Endothelial cell (in vitro differentiated cells): Measurements from ENCODE around the gene GSTM1. TPM values are rescaled to one million over a fixed set of nuclear protein-coding genes. Genes with fewer than 3 reads are reported as not detected.

ENCODE experiments used
- DNase-seq: peaks from one replicate; pipeline ENCODE4 v3.0.0; 2021; ENCODE audit warnings: low spot score
- H3K27ac Mint-ChIP-seq: one replicate; pipeline ENCODE4 v1.8.0; 2021; ENCODE audit warnings: mixed read lengths, inconsistent platforms; ENCODE audit not compliant: unreplicated experiment
- H3K27me3 Mint-ChIP-seq: one replicate; pipeline ENCODE4 v1.8.0; 2021; ENCODE audit warnings: mild to moderate bottlenecking, moderate library complexity, mixed read lengths, inconsistent platforms; ENCODE audit not compliant: unreplicated experiment
- H3K36me3 Mint-ChIP-seq: one replicate; pipeline ENCODE4 v1.8.0; 2021; ENCODE audit warnings: mild to moderate bottlenecking, low read depth, mixed read lengths, inconsistent platforms; ENCODE audit not compliant: unreplicated experiment
- H3K4me1 Mint-ChIP-seq: one replicate; pipeline ENCODE4 v1.8.0; 2021; ENCODE audit warnings: mild to moderate bottlenecking, mixed read lengths, inconsistent platforms; ENCODE audit not compliant: unreplicated experiment
- H3K4me3 Mint-ChIP-seq: one replicate; pipeline ENCODE4 v1.8.0; 2021; ENCODE audit warnings: mild to moderate bottlenecking, mixed read lengths, inconsistent platforms; ENCODE audit not compliant: unreplicated experiment
- H3K9me3 Mint-ChIP-seq: one replicate; pipeline ENCODE4 v1.8.0; 2021; ENCODE audit warnings: mixed read lengths, inconsistent platforms; ENCODE audit not compliant: unreplicated experiment
- total RNA-seq: library from RNA; stranded (reverse); fragmentation: NEBNext Ultra II Directional; extraction: Animal tissue kit (Norgen Biotek cat#: 25700); gene quantifications from one replicate; pipeline ENCODE4 v1.2.1, GENCODE V29; 2021; ENCODE audit not compliant: unreplicated experiment
- TF ChIP-seq, protein P1 (sequence below): fragments of 200-600 bp; sonication (generic); IDR thresholded peaks from one replicate; pipeline ENCODE4 v1.5.0; 2021; ENCODE audit warnings: antibody characterized with exemption; ENCODE audit not compliant: unreplicated experiment

The GSTM1 gene
- total RNA-seq, 1 donor from 2014 or later: not detected

DNA sequence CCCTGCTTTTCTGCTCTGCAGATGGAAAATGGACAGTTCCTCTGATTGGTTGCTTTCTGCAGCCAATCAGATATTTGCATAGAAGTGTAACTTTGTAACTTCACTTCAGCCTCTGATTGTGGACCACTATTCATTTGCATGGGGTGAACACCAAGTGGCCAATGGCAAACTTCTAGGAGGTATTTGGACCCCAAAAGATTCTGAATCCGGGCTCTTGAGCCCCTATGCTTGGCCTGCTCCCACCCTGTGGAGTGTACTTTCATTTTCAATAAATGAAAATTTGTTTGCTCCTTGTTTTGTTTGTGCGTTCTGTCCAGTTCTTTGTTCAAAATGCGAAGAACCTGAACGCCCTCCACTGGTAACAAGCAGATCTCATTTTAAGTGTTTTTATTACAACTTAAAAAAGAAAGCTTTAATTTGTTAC, 38.1 kb upstream of the GSTM1 start:
- TF ChIP-seq, protein P1, sequence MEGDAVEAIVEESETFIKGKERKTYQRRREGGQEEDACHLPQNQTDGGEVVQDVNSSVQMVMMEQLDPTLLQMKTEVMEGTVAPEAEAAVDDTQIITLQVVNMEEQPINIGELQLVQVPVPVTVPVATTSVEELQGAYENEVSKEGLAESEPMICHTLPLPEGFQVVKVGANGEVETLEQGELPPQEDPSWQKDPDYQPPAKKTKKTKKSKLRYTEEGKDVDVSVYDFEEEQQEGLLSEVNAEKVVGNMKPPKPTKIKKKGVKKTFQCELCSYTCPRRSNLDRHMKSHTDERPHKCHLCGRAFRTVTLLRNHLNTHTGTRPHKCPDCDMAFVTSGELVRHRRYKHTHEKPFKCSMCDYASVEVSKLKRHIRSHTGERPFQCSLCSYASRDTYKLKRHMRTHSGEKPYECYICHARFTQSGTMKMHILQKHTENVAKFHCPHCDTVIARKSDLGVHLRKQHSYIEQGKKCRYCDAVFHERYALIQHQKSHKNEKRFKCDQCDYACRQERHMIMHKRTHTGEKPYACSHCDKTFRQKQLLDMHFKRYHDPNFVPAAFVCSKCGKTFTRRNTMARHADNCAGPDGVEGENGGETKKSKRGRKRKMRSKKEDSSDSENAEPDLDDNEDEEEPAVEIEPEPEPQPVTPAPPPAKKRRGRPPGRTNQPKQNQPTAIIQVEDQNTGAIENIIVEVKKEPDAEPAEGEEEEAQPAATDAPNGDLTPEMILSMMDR: no peak
- Mint-ChIP-seq H3K4me1 (peaks cover 4% of the 10 kb centered on the region), H3K4me3 (no peak overlapping the region), H3K9me3 (no peaks in the 10 kb centered on the region), H3K36me3 (no peaks in the 10 kb centered on the region), H3K27me3 (no peaks in the 10 kb centered on the region), H3K27ac (no peak overlapping the region)
- DNase-seq: no peak

DNA sequence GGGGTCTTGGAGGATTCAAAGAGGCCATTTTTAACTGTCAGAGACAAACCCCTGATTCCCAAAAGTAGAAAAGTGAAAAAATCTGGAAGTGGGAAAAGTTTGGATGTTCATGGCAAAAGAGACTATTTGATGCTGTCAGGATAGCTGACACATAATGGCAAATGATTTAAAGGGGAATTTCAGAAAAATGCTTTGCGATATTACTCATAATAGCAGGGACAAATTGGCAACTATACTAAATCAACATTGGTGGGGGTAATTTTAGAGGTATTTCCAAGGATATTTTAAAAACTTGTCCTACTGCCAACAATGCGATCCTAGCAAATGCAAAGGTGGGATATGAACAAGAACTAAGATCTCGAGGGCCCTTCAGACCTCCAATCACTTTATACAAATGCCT, 37.0 kb upstream of the GSTM1 start:
- no peaks in the 10 kb centered on the region for H3K36me3 Mint-ChIP-seq

DNA sequence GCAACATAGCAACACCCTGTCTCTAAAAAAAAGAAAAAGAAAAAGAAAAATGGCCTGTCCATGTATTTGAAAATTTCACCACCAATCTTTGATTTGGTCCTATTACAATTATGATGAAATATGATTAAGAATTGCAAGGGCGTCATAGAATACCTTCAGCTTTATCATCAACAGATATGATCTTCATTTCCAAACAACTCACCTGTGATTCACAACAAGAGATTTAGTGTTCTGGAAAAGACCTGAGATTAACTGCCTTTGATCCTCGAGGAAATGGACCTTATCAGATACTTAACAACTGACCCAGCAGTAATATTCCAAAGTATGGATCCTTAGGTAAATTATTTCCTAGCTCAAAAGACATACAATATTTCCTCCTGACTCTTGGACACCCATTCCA, 35.2 kb upstream of the GSTM1 start:
- Mint-ChIP-seq H3K4me3 (no peak overlapping the region), H3K36me3 (no peaks in the 10 kb centered on the region), H3K4me1 (peaks cover 9% of the 10 kb centered on the region), H3K27ac (no peak overlapping the region), H3K27me3 (no peaks in the 10 kb centered on the region), H3K9me3 (no peaks in the 10 kb centered on the region)
- TF ChIP-seq, protein P1: no peak
- DNase-seq: no peak

More for the DNA sequence above, 37.0 kb upstream of the GSTM1 start:
- Mint-ChIP-seq H3K9me3 (no peaks in the 10 kb centered on the region), H3K27ac (no peak overlapping the region), H3K4me3 (no peak overlapping the region), H3K27me3 (no peaks in the 10 kb centered on the region), H3K4me1 (peaks cover 8% of the 10 kb centered on the region)
- no peak for DNase-seq
- TF ChIP-seq, protein P1: no peak

DNA sequence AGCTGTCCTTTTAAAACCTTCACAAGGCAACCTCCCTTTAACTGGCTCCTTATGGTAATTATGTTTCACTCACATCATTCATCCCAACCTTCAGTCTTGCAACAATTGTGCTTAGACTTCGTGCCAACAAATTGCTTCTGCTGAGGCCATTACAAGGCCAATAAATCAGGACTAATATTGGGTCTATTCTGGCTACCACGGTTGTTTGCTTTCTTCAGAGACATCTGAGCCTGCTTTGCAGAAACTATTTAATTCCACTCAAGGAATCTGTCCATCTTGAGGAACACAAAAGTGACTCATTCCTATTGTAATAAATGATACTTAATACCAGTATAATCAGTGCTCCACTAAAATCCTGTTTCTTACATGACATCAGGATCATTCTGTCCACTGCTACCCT, 34.3 kb upstream of the GSTM1 start:
- no peaks in the 10 kb centered on the region for H3K36me3 Mint-ChIP-seq
- H3K4me1 Mint-ChIP-seq: peaks cover 13% of the 10 kb centered on the region
- no peak overlapping the region for H3K4me3 Mint-ChIP-seq
- H3K9me3 Mint-ChIP-seq: no peaks in the 10 kb centered on the region
- H3K27ac Mint-ChIP-seq: no peak overlapping the region
- peaks cover 1% of the 10 kb centered on the region for H3K27me3 Mint-ChIP-seq
- TF ChIP-seq, protein P1: no peak
- no peak for DNase-seq

DNA sequence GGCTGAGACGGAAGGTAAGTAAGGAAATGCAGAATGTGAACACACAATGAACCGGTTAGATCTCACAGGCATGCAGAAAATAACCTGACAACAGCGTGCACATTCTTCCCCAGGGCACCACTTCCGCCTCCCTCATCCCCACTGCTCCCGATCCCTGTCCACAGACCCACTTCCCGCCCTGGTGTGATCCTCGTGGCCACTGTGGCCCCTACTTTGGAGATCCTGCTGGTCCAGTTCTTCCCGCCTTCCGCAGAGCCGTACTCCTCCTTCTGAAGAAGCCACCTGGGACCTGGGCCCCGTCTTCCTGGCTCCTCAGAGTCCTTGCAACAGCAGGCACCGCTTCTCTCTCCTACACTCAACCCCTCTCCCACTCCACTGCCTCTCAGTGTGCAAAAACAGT, 33.1 kb upstream of the GSTM1 start:
- H3K9me3 Mint-ChIP-seq: no peaks in the 10 kb centered on the region
- peaks cover 4% of the 10 kb centered on the region for H3K27me3 Mint-ChIP-seq
- TF ChIP-seq, protein P1: no peak
- DNase-seq: no peak
- no peak overlapping the region for H3K4me3 Mint-ChIP-seq
- peaks cover 17% of the 10 kb centered on the region for H3K4me1 Mint-ChIP-seq
- H3K27ac Mint-ChIP-seq: no peak overlapping the region
- peaks cover 5% of the 10 kb centered on the region for H3K36me3 Mint-ChIP-seq
